CD14-positive monocyte (primary cell): ENCODE results near the gene HIBADH. TPM values are rescaled to one million over a fixed set of nuclear protein-coding genes. Genes with fewer than 3 reads are reported as not detected.

Experiments
- DNase-seq, 3 donors: peaks; one replicate each; pipeline ENCODE4 v3.0.0-alpha.2; 2011 to 2022
- H2AFZ ChIP-seq: 2 replicates; pipeline ENCODE4 v1.6.0; 2012; ENCODE audit warnings: mild to moderate bottlenecking, low read depth, low read length, inconsistent platforms; ENCODE audit not compliant: insufficient read depth, poor library complexity, severe bottlenecking
- H3K27ac ChIP-seq, 2 donors: 1 replicate in 1 of 2; 2 replicates in 1 of 2; pipeline ENCODE4 v1.5.1; 2012 to 2013; ENCODE audit warnings: low read length in 2 of 2, control low read depth in 1 of 2, inconsistent platforms in 1 of 2, low read depth in 1 of 2, mild to moderate bottlenecking in 1 of 2
- H3K27me3 ChIP-seq, 2 donors: one replicate each; pipeline versions ENCODE4 v1.6.0 to v1.6.1; 2011 to 2013; ENCODE audit warnings: low read length in 2 of 2; ENCODE audit not compliant: control insufficient read depth in 2 of 2, insufficient read depth in 2 of 2
- H3K36me3 ChIP-seq, 2 donors: replicated peaks in 1 of 2; 1 replicate in 1 of 2; 2 replicates in 1 of 2; pipeline versions ENCODE4 v1.5.1 to v1.6.1; 2012 to 2013; ENCODE audit warnings: low read length in 2 of 2, control low read depth in 1 of 2, inconsistent platforms in 1 of 2, mild to moderate bottlenecking in 1 of 2; ENCODE audit not compliant: insufficient read depth in 2 of 2, control insufficient read depth in 1 of 2
- H3K4me1 ChIP-seq, 2 donors: 1 replicate in 1 of 2; 2 replicates in 1 of 2; pipeline versions ENCODE4 v1.5.1 to v1.6.1; 2012 to 2013; ENCODE audit warnings: low read length in 2 of 2, control low read depth in 1 of 2, inconsistent platforms in 1 of 2, mild to moderate bottlenecking in 1 of 2, moderate library complexity in 1 of 2; ENCODE audit not compliant: insufficient read depth in 2 of 2, control insufficient read depth in 1 of 2
- H3K4me2 ChIP-seq: replicated peaks from 2 replicates; pipeline ENCODE3; 2012; ENCODE audit warnings: low read length, moderate library complexity, mild to moderate bottlenecking; ENCODE audit not compliant: poor library complexity, severe bottlenecking; ENCODE audit errors: extremely low read depth
- H3K4me3 ChIP-seq, 3 experiments: fragments of 200-600 bp in 1 of 3; sonication (generic) in 1 of 3; replicated peaks in 1 of 3; 1 replicate in 2 of 3; 2 replicates in 1 of 3; pipeline ENCODE4 v1.5.1; 2011 to 2013; ENCODE audit warnings: low read length in 3 of 3, mild to moderate bottlenecking in 3 of 3, control low read depth in 2 of 3, low read depth in 2 of 3, inconsistent platforms in 1 of 3, moderate library complexity in 1 of 3
- H3K79me2 ChIP-seq: 2 replicates; pipeline ENCODE4 v1.6.0; 2012; ENCODE audit warnings: mild to moderate bottlenecking, control low read depth, inconsistent platforms, low read length, moderate library complexity; ENCODE audit not compliant: insufficient read depth
- H3K9ac ChIP-seq: 2 replicates; pipeline ENCODE4 v1.6.0; 2017; ENCODE audit warnings: low read length, mild to moderate bottlenecking; ENCODE audit not compliant: insufficient read depth, poor library complexity, severe bottlenecking
- H3K9me3 ChIP-seq, 2 donors: replicated peaks in 1 of 2; 1 replicate in 1 of 2; 2 replicates in 1 of 2; pipeline versions ENCODE4 v1.5.1 to v1.6.1; 2012 to 2013; ENCODE audit warnings: low read length in 2 of 2, control low read depth in 1 of 2; ENCODE audit not compliant: control insufficient read depth in 1 of 2, insufficient read depth in 1 of 2
- H4K20me1 ChIP-seq: 2 replicates; pipeline ENCODE4 v1.6.0; 2012; ENCODE audit warnings: mild to moderate bottlenecking, low read length, control low read depth, moderate library complexity; ENCODE audit not compliant: insufficient read depth
- H3K27ac Mint-ChIP-seq, 7 donors: one replicate each; pipeline ENCODE4 v1.8.0; 2020; ENCODE audit warnings: mild to moderate bottlenecking in 7 of 7, mixed read lengths in 7 of 7, moderate library complexity in 6 of 7, inconsistent platforms in 2 of 7
- H3K27me3 Mint-ChIP-seq, 3 donors: one replicate each; pipeline ENCODE4 v1.8.0; 2021 to 2022; ENCODE audit warnings: low read depth in 3 of 3, mild to moderate bottlenecking in 3 of 3, mixed read lengths in 3 of 3, moderate library complexity in 3 of 3, inconsistent platforms in 1 of 3
- H3K36me3 Mint-ChIP-seq, 2 donors: one replicate each; pipeline ENCODE4 v1.8.0; 2020; ENCODE audit warnings: mixed read lengths in 2 of 2, inconsistent platforms in 1 of 2, mild to moderate bottlenecking in 1 of 2
- H3K4me1 Mint-ChIP-seq: one replicate; pipeline ENCODE4 v1.8.0; 2020; ENCODE audit warnings: mild to moderate bottlenecking, mixed read lengths
- H3K4me3 Mint-ChIP-seq, 2 donors: one replicate each; pipeline ENCODE4 v1.8.0; 2020; ENCODE audit warnings: mild to moderate bottlenecking in 2 of 2, mixed read lengths in 2 of 2, moderate library complexity in 1 of 2
- H3K9me3 Mint-ChIP-seq, 7 donors: one replicate each; pipeline ENCODE4 v1.8.0; 2020 to 2022; ENCODE audit warnings: mixed read lengths in 7 of 7, mild to moderate bottlenecking in 6 of 7, moderate library complexity in 6 of 7, inconsistent platforms in 2 of 7
- CTCF ChIP-seq: fragments of 200-600 bp; IDR thresholded peaks from one replicate; pipeline ENCODE4 v1.8.0; 2022; ENCODE audit warnings: antibody characterized with exemption, mild to moderate bottlenecking
- WGBS: methylation state at CpG from one replicate; pipeline ENCODE4 v1.1.5; 2013; ENCODE audit warnings: missing lambda C conversion rate; ENCODE audit not compliant: insufficient coverage; 5-methylcytosine and 5-hydroxymethylcytosine counted together
- intact Hi-C, 2 donors: fragments of 100-400 bp; cut with micrococcal nuclease; formaldehyde crosslinking; loops; one replicate each; pipeline versions ENCODE4 v1.15.0 to v1.15.1; 2023
- polyA plus RNA-seq, 3 donors: library from polyadenylated mRNA; depleted of rRNA in 1 of 3; unstranded in 2 of 3; stranded (reverse) in 1 of 3; fragments of 300-500 nt in 2 of 3; fragments of >200 nt in 1 of 3; fragmentation: Illumina TruSeq in 2 of 3; gene quantifications; 1 replicate in 2 of 3; 2 replicates in 1 of 3; pipeline ENCODE4 v1.2.3, GENCODE V29; 2012 to 2021

The HIBADH gene
- polyA plus RNA-seq, 3 donors: 8.9 to 29.1 (median 26.5) TPM

- no peaks in the 10 kb centered on the region for H3K36me3 ChIP-seq
- no peaks in the 10 kb centered on the region for H3K27me3 ChIP-seq
- no peaks in the 10 kb centered on the region for H3K36me3 Mint-ChIP-seq
- H3K4me1 Mint-ChIP-seq: peaks cover 2% of the 10 kb centered on the region
- no peak for TF ChIP-seq CTCF
- H3K27ac ChIP-seq: no peak overlapping the region
- no peak for DNase-seq
- H4K20me1 ChIP-seq: no peaks in the 10 kb centered on the region
- no peaks in the 10 kb centered on the region for H3K79me2 ChIP-seq
- no peak overlapping the region for H3K9ac ChIP-seq
- intact Hi-C loops: no loop called here
- H3K4me3 Mint-ChIP-seq: no peak overlapping the region
- H3K4me1 ChIP-seq: no peaks in the 10 kb centered on the region
- H3K9me3 Mint-ChIP-seq: peaks cover 0 to 5% (median 0%) of the 10 kb centered on the region in 7 donors
- no peak overlapping the region for H3K4me3 ChIP-seq
- no peak overlapping the region for H2AFZ ChIP-seq
- no peaks in the 10 kb centered on the region for H3K9me3 ChIP-seq
- peak overlapping the region in 1 of 7 donors; percentile 49 for H3K27ac Mint-ChIP-seq
- peaks cover 0 to 2% (median 1%) of the 10 kb centered on the region in 3 donors for H3K27me3 Mint-ChIP-seq
- no peak overlapping the region for H3K4me2 ChIP-seq
- 88% methylated on average over 2 of the region's 3 CpGs for WGBS
Observed at GRCh38 chr7:27671675-27672074, 9.0 kb upstream of the HIBADH start.

GRCh38 chr7:27670676-27671075 is 8.0 kb upstream of the HIBADH start:
- Histone ChIP-seq H3K9ac (no peak overlapping the region), H3K4me1 (no peaks in the 10 kb centered on the region), H2AFZ (no peak overlapping the region), H4K20me1 (no peaks in the 10 kb centered on the region), H3K27me3 (no peaks in the 10 kb centered on the region), H3K9me3 (no peaks in the 10 kb centered on the region), H3K36me3 (no peaks in the 10 kb centered on the region), H3K27ac (no peak overlapping the region), H3K4me2 (no peak overlapping the region), H3K79me2 (no peaks in the 10 kb centered on the region), H3K4me3 (no peak overlapping the region)
- Mint-ChIP-seq H3K36me3 (no peaks in the 10 kb centered on the region), H3K27ac (no peak overlapping the region), H3K9me3 (peaks cover 0 to 5% (median 0%) of the 10 kb centered on the region in 7 donors), H3K4me3 (no peak overlapping the region), H3K27me3 (peaks cover 0 to 2% (median 1%) of the 10 kb centered on the region in 3 donors), H3K4me1 (peaks cover 2% of the 10 kb centered on the region)
- no peak for DNase-seq
- intact Hi-C loops: no loop called here
- no peak for TF ChIP-seq CTCF
- WGBS: no CpG with 5 or more reads among the region's 2 CpGs
